NT2/D1 (cell line): ENCODE data around the gene ENO3.

Source experiments
- DNase-seq: peaks from one replicate; pipeline ENCODE4 v3.0.0-alpha.2; 2011; ENCODE audit warnings: low read depth, low spot score
- H3K27me3 ChIP-seq: 2 replicates; pipeline ENCODE4 v1.6.0; 2011; ENCODE audit warnings: mild to moderate bottlenecking; ENCODE audit not compliant: insufficient read length, insufficient read depth
- H3K36me3 ChIP-seq: 2 replicates; pipeline ENCODE4 v1.6.1; 2011; ENCODE audit warnings: mild to moderate bottlenecking, low read length, mixed read lengths; ENCODE audit not compliant: insufficient read depth, insufficient read length
- H3K4me1 ChIP-seq: 2 replicates; pipeline ENCODE4 v1.5.1; 2011; ENCODE audit not compliant: insufficient read depth, insufficient read length
- H3K4me3 ChIP-seq: 2 replicates; pipeline ENCODE4 v1.5.1; 2011; ENCODE audit warnings: low read depth; ENCODE audit not compliant: insufficient read length
- H3K9ac ChIP-seq: 2 replicates; pipeline ENCODE4 v1.6.0; 2011; ENCODE audit warnings: low read depth; ENCODE audit not compliant: insufficient read length
- H3K9me3 ChIP-seq: 2 replicates; pipeline ENCODE4 v1.5.1; 2011; ENCODE audit warnings: mild to moderate bottlenecking, low read length; ENCODE audit not compliant: insufficient read depth
- SUZ12 ChIP-seq: IDR thresholded peaks from 2 replicates; pipeline ENCODE4 v1.6.1; 2011; ENCODE audit not compliant: insufficient read length, insufficient read depth; ENCODE audit errors: extremely low read depth
- YY1 ChIP-seq: IDR thresholded peaks from 2 replicates; pipeline ENCODE4 v1.6.1; 2011; ENCODE audit not compliant: insufficient read length, insufficient read depth
- ZNF274 ChIP-seq: IDR thresholded peaks from 2 replicates; pipeline ENCODE4 v1.6.1; 2011; ENCODE audit warnings: mild to moderate bottlenecking, low read depth, low read length

The ENO3 gene

DNA sequence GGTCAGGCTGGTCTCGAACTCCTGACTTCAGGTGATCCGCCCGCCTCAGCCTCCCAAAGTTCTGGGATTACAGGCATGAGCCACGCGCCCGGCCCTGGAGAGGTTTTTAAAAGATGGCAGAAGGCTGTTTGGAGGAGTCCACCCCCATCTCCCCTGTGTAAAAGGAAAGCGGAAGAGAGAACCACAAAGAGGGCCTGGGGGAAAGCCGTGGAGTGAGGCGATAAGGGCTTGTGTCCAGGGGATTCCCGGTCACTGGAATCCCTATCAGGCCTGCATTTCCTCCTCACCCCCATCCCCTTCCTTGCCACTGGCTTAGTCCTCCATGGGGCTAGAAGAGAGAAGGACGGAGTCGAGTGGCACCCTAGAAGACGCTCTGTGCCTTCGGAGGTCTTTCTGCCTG, 19.0 kb upstream of the ENO3 start, which contains the start of gene GP1BA:
Gene GP1BA, plus strand, starts transcription at position 315 of the 400 bp plus-strand sequence. CDS start 328 bp downstream, outside the sequence.
- Histone ChIP-seq H3K4me1 (peaks cover 5% of the 10 kb centered on the region), H3K4me3 (no peak within 1 kb of the TSS), H3K9ac (no peak within 1 kb of the TSS), H3K27me3 (no peaks in the 10 kb centered on the region), H3K36me3 (peaks cover 38% of the 10 kb centered on the region), H3K9me3 (no peaks in the 10 kb centered on the region)
- DNase-seq = no peak
- TF ChIP-seq YY1 (no peak), SUZ12 (no peak), ZNF274 (no peak)

DNA sequence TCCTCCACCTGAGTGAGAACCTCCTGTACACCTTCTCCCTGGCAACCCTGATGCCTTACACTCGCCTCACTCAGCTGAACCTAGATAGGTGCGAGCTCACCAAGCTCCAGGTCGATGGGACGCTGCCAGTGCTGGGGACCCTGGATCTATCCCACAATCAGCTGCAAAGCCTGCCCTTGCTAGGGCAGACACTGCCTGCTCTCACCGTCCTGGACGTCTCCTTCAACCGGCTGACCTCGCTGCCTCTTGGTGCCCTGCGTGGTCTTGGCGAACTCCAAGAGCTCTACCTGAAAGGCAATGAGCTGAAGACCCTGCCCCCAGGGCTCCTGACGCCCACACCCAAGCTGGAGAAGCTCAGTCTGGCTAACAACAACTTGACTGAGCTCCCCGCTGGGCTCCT, 18.2 kb upstream of the ENO3 start:
- DNase-seq = no peak
- Histone ChIP-seq H3K4me1 (peaks cover 5% of the 10 kb centered on the region), H3K9ac (no peak overlapping the region), H3K27me3 (no peaks in the 10 kb centered on the region), H3K36me3 (peaks cover 46% of the 10 kb centered on the region), H3K4me3 (no peak overlapping the region), H3K9me3 (no peaks in the 10 kb centered on the region)
- TF ChIP-seq SUZ12 = no peak
- no peak for TF ChIP-seq YY1
- TF ChIP-seq ZNF274 = no peak

- Histone ChIP-seq H3K4me1 (peaks cover 7% of the 10 kb centered on the region), H3K4me3 (no peak overlapping the region), H3K9ac (no peak overlapping the region), H3K9me3 (no peaks in the 10 kb centered on the region), H3K27me3 (no peaks in the 10 kb centered on the region), H3K36me3 (peaks cover 55% of the 10 kb centered on the region)
- TF ChIP-seq YY1 (no peak), SUZ12 (no peak), ZNF274 (no peak)
- no peak for DNase-seq
Observed at GRCh38 chr17:4933646-4934045, 17.3 kb upstream of the ENO3 start.

DNA sequence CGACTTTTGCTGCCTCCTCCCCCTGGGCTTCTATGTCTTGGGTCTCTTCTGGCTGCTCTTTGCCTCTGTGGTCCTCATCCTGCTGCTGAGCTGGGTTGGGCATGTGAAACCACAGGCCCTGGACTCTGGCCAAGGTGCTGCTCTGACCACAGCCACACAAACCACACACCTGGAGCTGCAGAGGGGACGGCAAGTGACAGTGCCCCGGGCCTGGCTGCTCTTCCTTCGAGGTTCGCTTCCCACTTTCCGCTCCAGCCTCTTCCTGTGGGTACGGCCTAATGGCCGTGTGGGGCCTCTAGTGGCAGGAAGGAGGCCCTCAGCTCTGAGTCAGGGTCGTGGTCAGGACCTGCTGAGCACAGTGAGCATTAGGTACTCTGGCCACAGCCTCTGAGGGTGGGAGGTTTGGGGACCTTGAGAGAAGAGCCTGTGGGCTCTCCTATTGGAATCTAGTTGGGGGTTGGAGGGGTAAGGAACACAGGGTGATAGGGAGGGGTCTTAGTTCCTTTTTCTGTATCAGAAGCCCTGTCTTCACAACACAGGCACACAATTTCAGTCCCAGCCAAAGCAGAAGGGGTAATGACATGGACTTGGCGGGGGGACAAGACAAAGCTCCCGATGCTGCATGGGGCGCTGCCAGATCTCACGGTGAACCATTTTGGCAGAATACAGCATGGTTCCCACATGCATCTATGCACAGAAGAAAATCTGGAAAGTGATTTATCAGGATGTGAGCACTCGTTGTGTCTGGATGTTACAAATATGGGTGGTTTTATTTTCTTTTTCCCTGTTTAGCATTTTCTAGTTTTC, 16.5 kb upstream of the ENO3 start:
- Histone ChIP-seq H3K4me1 (peaks cover 10% of the 10 kb centered on the region), H3K4me3 (no peak overlapping the region), H3K27me3 (no peaks in the 10 kb centered on the region), H3K9me3 (no peaks in the 10 kb centered on the region), H3K36me3 (peaks cover 57% of the 10 kb centered on the region), H3K9ac (no peak overlapping the region)
- no peak for DNase-seq
- TF ChIP-seq YY1 = no peak
- no peak for TF ChIP-seq SUZ12
- no peak for TF ChIP-seq ZNF274

DNA sequence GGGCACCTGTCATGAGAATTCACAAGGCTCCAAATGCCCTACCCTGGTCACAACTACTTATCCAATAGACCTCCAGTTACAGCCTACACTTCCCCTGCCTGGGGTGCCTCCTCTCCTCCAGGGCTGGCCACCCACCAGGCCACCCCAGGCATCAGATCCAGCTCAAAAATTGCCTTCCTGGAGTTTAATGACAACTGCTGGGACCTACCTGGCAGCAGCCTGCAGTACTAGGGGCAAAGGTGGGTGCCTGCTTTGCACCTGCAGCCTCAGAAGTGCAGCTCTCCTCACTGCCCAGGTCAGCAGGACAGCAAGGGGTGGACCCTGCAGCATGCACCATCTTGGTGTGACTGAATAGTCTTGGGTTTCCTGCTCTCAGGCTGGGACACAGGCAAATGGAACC, 15.3 kb upstream of the ENO3 start:
- Histone ChIP-seq H3K4me1 (peaks cover 10% of the 10 kb centered on the region), H3K27me3 (no peaks in the 10 kb centered on the region), H3K9ac (no peak overlapping the region), H3K4me3 (no peak overlapping the region), H3K36me3 (peaks cover 53% of the 10 kb centered on the region), H3K9me3 (no peaks in the 10 kb centered on the region)
- no peak for DNase-seq
- TF ChIP-seq SUZ12 (no peak), YY1 (no peak), ZNF274 (no peak)

DNA sequence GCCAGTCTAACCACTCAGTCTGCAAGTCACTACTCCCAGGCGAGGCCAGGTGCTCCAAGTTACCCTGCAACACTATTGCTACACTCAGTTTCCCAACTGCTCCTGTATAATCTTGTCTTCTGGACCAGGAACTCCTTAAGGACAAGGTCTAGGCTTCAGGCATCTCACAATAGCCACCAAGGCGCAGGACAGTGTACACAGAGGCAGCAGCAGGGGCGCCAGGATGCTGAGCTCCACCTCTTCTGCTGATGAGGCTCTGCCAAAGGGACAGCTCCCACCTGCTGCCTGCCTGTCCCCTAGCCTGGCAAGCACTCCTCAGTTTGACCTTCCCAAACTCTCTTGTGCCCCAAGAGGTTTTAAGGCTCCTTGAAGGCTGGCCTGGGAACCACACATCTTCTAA, 14.5 kb upstream of the ENO3 start:
- Histone ChIP-seq H3K9me3 (no peaks in the 10 kb centered on the region), H3K27me3 (no peaks in the 10 kb centered on the region), H3K4me1 (peaks cover 10% of the 10 kb centered on the region), H3K9ac (no peak overlapping the region), H3K4me3 (no peak overlapping the region), H3K36me3 (peaks cover 48% of the 10 kb centered on the region)
- no peak for DNase-seq
- TF ChIP-seq SUZ12 = no peak
- no peak for TF ChIP-seq YY1
- TF ChIP-seq ZNF274 = no peak

- no peak for DNase-seq
- Histone ChIP-seq H3K4me1 (peaks cover 10% of the 10 kb centered on the region), H3K27me3 (no peaks in the 10 kb centered on the region), H3K36me3 (peaks cover 55% of the 10 kb centered on the region), H3K9me3 (no peaks in the 10 kb centered on the region), H3K4me3 (no peak overlapping the region), H3K9ac (no peak overlapping the region)
- TF ChIP-seq ZNF274 (no peak), SUZ12 (no peak), YY1 (no peak)
Observed at GRCh38 chr17:4937553-4937952, 13.4 kb upstream of the ENO3 start.
